Left lobe of liver (tissue), 1 donor: ENCODE data around the gene MRPS11. TPM values are rescaled to one million over a fixed set of nuclear protein-coding genes. Genes with fewer than 3 reads are reported as not detected.

Experiments used
- total RNA-seq: library from RNA; stranded (reverse); gene quantifications from one replicate; pipeline ENCODE4 v1.2.1, GENCODE V29; 2021
- donor health status: DM: no; HTN: yes; CAD: no.

MRPS11 gene
- total RNA-seq, 1 donor from 2014 or later, result 34.5 TPM

Other genes with a start within 250 kb of the MRPS11 start
- 0.38 TPM for gene NTRK3, start 211.0 kb upstream of the MRPS11 start, total RNA-seq
- 35.1 TPM for gene MRPL46, start 320 bp upstream of the MRPS11 start, total RNA-seq
- gene DET1, start 79.0 kb downstream of the MRPS11 start, total RNA-seq, result 1.8 TPM
- 7.1 TPM for gene AEN, start 153.6 kb downstream of the MRPS11 start, total RNA-seq
- 5.7 TPM for gene ISG20, start 171.3 kb downstream of the MRPS11 start, total RNA-seq